Activated CD4-positive, alpha-beta T cell treated with anti-CD3 and anti-CD28 coated beads, Interleukin-2, amount 50 U/mL, for 4 hours (primary cell): ENCODE measurements around the gene PRRG1.
"Not testable (repeated sequence)": the region's sequence is repeated elsewhere in the genome, so short reads cannot be mapped to it uniquely, and the experiment has no call there.

ENCODE experiments used
- DNase-seq, 2 experiments: peaks; one replicate each; pipeline ENCODE4 v3.0.0-alpha.2; 2020

Gene PRRG1

DNA sequence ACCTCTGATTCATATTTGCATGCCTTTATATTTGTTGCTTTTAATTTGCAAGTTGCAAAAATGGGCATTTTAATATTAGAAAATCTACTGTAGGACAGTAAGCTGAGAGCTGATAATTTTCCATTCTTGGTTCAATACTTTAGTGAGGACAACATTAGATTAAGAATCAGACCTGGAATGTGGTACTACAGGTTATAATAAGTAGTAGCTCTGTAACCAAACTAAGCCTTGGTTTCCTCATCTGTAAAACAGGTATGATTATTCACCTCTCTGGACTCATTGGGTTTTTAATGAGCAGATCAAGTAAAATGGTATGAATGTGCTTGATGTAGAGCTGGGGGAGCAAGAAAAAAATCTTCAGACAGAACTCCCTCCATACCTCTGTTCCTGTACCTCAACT lies 31.1 kb downstream of the PRRG1 start:
- no peak for DNase-seq

GRCh38 chrX:37380924-37381323 lies 31.8 kb downstream of the PRRG1 start:
- no peak for DNase-seq

DNA sequence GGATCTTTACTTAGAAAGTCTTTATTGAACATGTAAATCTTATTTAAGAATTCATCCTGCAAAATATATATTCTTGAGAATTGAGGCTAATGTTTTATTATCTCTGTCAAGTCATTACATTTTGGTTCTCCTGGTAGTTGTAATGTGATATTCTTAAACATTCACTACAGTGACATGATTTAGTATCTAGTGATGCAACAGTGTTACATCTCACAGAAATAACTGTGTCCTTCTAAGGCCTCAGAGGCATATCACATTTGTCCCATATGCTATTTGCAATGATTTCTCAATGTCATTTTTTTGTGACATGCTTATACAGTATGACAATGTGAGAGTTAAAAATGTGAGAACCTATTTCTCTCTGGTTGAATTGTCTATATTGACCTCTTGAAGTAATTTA lies 34.1 kb downstream of the PRRG1 start:
- no peak for DNase-seq

DNA sequence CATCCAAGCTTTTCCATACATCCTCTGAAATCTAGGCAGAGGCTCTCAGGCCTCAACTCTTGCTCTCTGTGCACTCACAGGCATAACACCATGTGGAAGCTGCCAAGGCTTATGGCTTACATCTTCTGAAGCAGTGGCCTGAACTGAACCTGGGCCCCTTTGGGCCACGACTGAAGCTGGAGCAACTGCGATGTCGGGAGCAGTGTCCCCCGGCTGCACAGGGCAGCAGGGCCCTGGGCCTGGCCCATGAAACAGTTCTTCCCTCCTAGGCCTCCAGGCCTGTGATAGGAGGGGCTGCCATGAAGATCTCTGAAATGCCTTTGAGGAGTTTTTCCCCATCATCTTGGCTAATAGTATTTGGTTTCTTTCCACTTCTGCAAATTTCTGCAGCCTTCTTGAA lies 39.2 kb downstream of the PRRG1 start:
- no peak for DNase-seq

DNA sequence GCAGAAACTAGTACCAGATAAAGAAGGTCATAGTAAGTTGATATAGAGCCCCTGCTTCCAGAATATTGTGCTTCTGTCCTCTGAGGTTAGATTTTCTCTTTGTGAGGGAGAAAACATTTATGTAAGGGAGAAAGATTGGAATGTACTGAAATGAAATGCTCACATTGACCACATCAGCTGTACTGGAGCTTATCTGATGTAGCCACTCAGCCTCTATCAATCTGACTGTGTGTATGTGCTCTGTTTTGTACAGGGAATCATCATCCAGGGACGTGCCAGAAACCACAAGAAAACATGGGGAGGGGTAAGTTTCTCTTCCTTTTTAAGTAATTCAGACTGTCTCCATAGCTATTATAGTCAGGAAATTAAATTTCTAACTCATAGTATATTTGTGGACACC lies 56.8 kb downstream of the PRRG1 start:
- no peak for DNase-seq

GRCh38 chrX:37407736-37408135 lies 58.6 kb downstream of the PRRG1 start:
- no peak for DNase-seq

- no peak for DNase-seq
These were observed 60.1 kb downstream of the PRRG1 start for GRCh38 chrX:37409278-37409677.

- DNase-seq, result no peak
These were observed 71.0 kb downstream of the PRRG1 start for GRCh38 chrX:37420185-37420584.

DNA sequence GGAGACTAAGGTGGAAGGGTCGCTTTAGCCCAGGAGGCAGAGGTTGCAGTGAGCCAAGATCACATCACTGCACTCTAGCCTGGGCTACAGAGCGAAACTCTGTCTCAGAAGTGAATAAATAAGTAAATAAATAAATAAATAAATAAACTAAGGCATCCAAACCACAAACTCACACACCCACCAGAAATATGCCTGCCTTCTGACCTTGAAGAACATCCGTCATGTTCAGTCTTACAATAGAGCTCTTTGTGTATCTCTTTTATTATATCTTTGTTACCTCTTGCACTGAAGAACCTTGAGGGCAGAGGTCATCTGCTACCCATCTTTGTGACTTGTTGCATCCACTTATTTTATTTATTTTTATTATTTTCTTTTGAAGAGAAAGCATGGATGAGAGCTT lies 71.6 kb downstream of the PRRG1 start:
- no peak for DNase-seq

- no peak for DNase-seq
These were observed 74.9 kb downstream of the PRRG1 start for GRCh38 chrX:37424000-37424429.

DNA sequence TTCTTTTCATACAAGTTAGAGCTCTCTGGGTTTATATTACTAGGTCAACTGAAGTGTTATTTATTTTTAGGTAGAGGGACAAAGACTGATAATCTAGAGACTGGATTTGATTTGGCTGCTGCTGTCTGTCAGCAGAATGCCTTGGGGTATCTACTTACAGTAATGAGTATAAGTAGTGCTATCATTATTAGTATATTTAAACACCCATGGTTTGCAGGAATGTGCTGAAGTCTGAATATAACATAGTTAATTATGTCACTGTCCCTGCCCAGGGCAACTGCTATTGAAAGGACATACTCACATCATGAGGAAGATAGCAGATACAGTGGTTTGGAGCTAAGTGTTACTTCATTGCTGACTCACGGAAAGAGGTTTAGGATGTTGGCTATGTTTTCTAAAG lies 76.2 kb downstream of the PRRG1 start:
- DNase-seq, result no peak

- DNase-seq, result not testable (repeated sequence)
These were observed 79.8 kb downstream of the PRRG1 start for GRCh38 chrX:37428962-37429361.

GRCh38 chrX:37434362-37434761 lies 85.2 kb downstream of the PRRG1 start:
- no peak for DNase-seq

GRCh38 chrX:37437160-37437559 lies 88.0 kb downstream of the PRRG1 start:
- no peak for DNase-seq

DNA sequence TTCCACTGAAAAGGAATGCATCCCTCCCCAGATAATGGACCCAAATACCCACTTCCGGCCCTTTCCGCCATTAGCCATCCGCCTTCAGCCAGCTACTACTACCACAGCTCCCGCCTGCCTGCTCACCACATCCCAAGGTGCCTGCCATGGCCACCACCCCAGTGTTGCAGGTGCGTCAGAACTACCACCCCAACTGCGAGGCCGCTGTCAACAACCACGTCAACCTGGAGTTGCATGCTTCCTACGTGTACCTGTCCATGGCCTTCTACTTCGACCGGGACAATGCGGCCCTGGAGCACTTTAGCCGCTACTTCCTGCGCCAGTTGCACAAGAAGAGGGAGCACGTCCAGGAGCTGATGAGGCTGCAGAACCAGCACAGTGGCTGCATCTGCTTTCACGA lies 92.2 kb downstream of the PRRG1 start:
- no peak for DNase-seq

DNA sequence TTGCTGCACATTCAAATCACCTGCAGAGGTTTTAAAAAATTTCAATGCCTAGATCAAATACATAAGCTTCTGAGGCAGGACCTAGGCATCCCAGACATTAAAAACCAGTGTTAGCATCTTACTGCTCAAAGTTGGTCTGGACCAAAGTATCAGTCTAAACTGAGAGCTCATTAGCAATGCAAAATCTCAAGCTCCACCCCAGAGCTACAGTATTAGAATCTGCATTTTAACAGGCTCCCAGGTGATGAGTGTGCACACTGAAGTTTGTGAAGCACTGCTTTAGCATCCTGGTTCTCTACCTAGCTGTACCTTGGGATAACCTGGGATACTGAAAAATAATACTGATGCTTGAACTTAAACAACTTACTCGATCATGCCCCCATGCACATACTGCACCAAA lies 96.0 kb downstream of the PRRG1 start:
- no peak for DNase-seq

- DNase-seq, result no peak
These were observed 104.7 kb downstream of the PRRG1 start for GRCh38 chrX:37453821-37454220.

DNA sequence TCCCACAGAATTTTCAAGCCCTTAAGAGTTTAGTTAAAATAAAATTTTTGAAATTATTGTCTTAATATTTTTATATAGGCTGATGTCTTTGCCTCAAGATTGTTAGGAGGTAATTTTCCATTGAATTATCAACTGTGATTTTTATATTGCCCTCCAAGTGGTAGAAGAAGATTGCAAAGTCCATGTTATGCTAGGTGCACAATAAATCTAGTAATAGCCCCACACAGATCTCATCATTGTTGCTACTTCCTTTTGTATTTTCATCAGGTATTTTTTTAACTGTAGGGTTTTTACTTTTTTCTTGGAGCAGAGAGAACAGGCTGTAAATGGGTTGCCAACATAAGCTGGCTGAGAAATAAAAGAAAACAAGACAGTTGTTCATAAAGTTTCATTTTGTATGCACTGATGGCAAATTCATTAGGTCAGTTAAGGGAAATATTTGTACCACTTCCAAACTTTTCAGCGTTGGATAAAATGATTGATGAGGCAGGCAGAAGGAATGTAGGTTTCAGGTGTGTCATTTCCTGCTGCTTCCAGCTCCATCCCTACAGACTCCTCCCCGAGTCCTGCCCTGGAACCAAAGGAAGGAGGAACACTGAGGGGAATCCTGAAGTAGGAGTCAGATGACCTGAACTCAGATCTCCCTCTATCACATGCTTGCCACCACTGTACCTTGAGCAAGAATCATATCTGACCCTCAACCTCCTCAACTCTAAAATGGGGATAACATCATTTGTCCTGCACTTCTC lies 105.5 kb downstream of the PRRG1 start:
- DNase-seq, result no peak

DNA sequence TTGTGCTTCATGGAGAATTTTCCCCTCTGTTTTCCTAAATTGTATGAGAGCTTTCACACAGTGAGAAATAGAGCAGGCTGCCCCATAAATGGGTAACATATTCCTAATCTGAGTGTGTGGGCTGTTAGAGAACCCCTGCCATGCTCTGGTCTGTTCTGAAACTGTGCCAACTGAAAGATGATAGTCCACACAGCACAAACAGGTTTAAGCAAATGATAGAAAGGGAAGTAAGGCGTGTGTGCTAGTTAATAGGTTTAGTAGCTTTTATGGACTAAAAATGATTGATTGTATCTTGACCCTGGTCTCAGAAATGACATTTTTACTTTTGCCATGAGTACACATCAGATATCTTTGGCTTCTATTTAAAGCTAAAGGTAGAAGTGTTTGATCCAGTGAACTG lies 106.2 kb downstream of the PRRG1 start:
- no peak for DNase-seq

DNA sequence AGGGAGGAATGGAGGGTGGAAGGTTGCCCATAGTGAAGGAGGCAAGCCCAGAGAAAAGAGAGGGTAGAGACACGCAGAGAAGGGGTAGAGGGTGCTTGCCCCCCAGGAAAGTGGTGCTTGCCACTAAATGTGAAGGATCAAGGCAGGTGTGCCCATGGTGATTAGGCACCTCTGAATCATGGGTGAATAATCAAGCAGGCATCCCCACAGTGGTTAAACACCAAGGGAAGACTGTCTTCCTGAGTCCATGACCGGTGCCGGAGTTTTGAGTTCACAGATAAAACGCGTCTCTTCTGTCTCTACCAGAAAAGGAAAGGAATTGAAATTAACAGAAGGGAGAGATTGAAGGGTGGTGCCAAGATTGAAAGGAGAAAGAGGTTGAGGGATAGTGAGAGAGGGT lies 111.1 kb downstream of the PRRG1 start:
- not testable (repeated sequence) for DNase-seq

DNA sequence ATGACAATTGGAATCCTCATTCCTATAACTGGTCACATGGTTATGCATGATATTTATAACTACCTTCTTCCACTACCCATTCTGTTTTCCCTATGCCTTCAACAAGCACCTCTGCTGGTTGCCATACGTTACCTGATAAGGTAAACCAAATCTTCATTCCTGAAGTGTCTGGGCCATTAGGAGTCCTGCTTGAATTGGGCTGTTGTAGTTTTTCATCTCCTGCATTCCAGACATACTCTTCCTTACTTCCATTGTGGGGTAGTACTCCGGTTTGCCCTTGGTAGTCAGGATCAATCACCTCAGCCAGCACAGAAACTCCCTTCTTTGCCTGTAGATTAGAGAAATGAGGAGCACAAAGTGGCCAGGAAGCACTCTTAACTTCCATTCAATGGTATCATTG lies 113.2 kb downstream of the PRRG1 start:
- DNase-seq, result no peak

DNA sequence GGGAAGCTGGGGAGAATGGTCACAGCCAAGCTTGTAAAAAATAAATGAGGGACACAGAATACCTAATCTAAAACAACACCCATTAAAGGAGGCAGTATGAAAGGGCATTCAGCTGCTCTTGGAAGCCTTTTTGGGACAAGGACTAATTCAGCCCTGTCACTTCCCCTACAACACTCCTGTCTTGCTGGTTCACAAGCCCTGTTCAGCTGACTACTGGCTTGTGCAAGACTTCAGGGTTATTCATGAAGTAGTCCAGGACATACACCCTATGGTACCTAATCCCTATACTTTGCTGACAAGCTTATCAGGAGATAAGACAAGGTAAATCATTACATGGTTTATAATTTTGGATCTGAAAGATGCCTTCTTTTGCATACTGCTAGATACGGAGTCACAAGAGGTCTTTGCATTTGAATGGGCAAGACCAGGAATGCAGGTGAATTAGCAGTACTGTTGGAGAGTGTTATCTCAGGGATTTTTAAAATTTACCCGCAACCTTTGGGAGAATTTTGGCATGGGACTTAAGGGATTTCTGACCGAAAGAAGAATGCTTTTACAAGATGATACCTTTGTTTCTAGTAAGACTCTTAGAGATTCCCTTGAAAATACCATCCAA lies 119.1 kb downstream of the PRRG1 start:
- no peak for DNase-seq

- DNase-seq, result no peak
These were observed 121.5 kb downstream of the PRRG1 start for GRCh38 chrX:37470711-37471110.

DNA sequence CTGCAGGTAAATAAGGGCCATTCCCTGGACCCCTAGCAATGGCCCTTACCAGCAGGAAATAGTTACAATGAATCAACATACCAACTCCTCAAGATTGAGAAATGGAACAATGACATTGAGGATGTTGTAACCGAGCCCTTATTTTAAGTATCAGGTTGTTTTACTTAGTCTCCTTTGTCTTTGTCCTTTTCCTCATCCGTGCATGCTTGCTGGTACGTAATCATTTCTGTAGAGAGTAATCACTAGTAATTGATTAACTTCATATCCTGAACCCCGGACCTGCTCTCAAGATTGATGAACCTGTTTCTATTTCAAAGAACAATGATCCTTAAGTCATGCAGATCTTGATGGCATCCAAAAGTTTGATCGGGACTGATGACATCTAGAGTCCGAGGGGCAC lies 123.7 kb downstream of the PRRG1 start:
- DNase-seq, result no peak

DNA sequence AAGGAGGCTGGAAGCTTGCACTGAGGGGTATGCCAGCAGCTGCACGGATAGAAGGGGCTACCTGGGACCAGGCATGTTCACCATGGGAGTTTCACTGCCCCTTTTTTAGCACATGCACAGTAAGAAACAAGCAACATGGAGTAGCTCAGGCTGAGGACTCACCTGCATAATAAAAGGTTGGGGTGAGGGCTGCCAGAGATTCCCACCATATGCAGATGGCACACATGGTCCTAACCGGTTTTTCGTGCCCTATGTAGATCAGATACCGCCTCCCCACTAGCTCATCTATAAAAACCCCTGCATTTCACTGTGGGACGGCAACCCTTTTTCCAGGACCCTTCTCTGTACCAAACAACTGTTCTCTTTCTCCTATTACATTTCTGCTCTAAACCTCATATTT lies 125.3 kb downstream of the PRRG1 start:
- no peak for DNase-seq
